ENCODE data around the gene PGBD5. TPM values are rescaled to one million over a fixed set of nuclear protein-coding genes. Genes with fewer than 3 reads are reported as not detected.
A peak's percentile ranks its signal among the peaks of the same experiment; 100 is the strongest.

Gene PGBD5
- total and polyA plus RNA-seq, 5 donors: 18.5 to 32.6 (median 26.4) TPM

- no peak overlapping the region for H3K27ac ChIP-seq (ENCODE audit: low read length)
- ATAC-seq (no peak), DNase-seq (no peak)
- H3K4me1 ChIP-seq (ENCODE audit: control insufficient read depth, insufficient read depth, low read length): no peaks in the 10 kb centered on the region
- H3K27me3 ChIP-seq (ENCODE audit: control insufficient read depth, insufficient read depth): no peaks in the 10 kb centered on the region
- no peaks in the 10 kb centered on the region for H3K9me3 ChIP-seq (ENCODE audit: control insufficient read depth, low read length)
- intact Hi-C loops (cut with DNase I): no loop called here
- 97% methylated on average over 7 of the region's 7 CpGs for WGBS
- no peak overlapping the region for H3K4me3 ChIP-seq (ENCODE audit: low read length)
Measured at GRCh38 chr1:230278376-230278775, 147.8 kb downstream of the PGBD5 start.

GRCh38 chr1:230277201-230278025, 148.7 kb downstream of the PGBD5 start:
- Histone ChIP-seq H3K27me3 (ENCODE audit: control insufficient read depth, insufficient read depth) (no peaks in the 10 kb centered on the region), H3K27ac (ENCODE audit: low read length) (no peak overlapping the region), H3K4me3 (ENCODE audit: low read length) (no peak overlapping the region), H3K9me3 (ENCODE audit: control insufficient read depth, low read length) (no peaks in the 10 kb centered on the region), H3K4me1 (ENCODE audit: control insufficient read depth, insufficient read depth, low read length) (no peaks in the 10 kb centered on the region)
- DNase-seq (no peak), ATAC-seq (no peak)
- intact Hi-C loops (cut with DNase I): no loop called here
- WGBS: 50% methylated on average over 15 of the region's 15 CpGs

GRCh38 chr1:230276401-230276800, 149.7 kb downstream of the PGBD5 start:
- H3K4me3 ChIP-seq (ENCODE audit: low read length): no peak overlapping the region
- intact Hi-C loops (cut with DNase I): no loop called here
- ATAC-seq (no peak), DNase-seq (no peak)
- H3K27me3 ChIP-seq (ENCODE audit: control insufficient read depth, insufficient read depth): no peaks in the 10 kb centered on the region
- H3K4me1 ChIP-seq (ENCODE audit: control insufficient read depth, insufficient read depth, low read length): no peaks in the 10 kb centered on the region
- WGBS: 97% methylated on average over 5 of the region's 5 CpGs
- no peaks in the 10 kb centered on the region for H3K9me3 ChIP-seq (ENCODE audit: control insufficient read depth, low read length)
- H3K27ac ChIP-seq (ENCODE audit: low read length): no peak overlapping the region

- no peaks in the 10 kb centered on the region for H3K9me3 ChIP-seq (ENCODE audit: control insufficient read depth, low read length)
- WGBS: 73% methylated on average over 15 of the region's 15 CpGs
- no peak overlapping the region for H3K4me3 ChIP-seq (ENCODE audit: low read length)
- ATAC-seq (peak; percentile 18 to 48), DNase-seq (no peak)
- H3K4me1 ChIP-seq (ENCODE audit: control insufficient read depth, insufficient read depth, low read length): peaks cover 2% of the 10 kb centered on the region
- no peak overlapping the region for H3K27ac ChIP-seq (ENCODE audit: low read length)
- H3K27me3 ChIP-seq (ENCODE audit: control insufficient read depth, insufficient read depth): no peaks in the 10 kb centered on the region
- intact Hi-C loops (cut with DNase I): no loop called here
Measured at GRCh38 chr1:230274254-230274653, 151.9 kb downstream of the PGBD5 start.

- WGBS: 83% methylated on average over 7 of the region's 7 CpGs
- Histone ChIP-seq H3K9me3 (ENCODE audit: control insufficient read depth, low read length) (no peaks in the 10 kb centered on the region), H3K4me3 (ENCODE audit: low read length) (no peak overlapping the region), H3K27me3 (ENCODE audit: control insufficient read depth, insufficient read depth) (no peaks in the 10 kb centered on the region), H3K4me1 (ENCODE audit: control insufficient read depth, insufficient read depth, low read length) (peaks cover 2% of the 10 kb centered on the region), H3K27ac (ENCODE audit: low read length) (no peak overlapping the region)
- no peak for DNase-seq
- ATAC-seq: no peak
- intact Hi-C loops (cut with DNase I): no loop called here
Measured at GRCh38 chr1:230273141-230273710, 152.9 kb downstream of the PGBD5 start.

- H3K9me3 ChIP-seq (ENCODE audit: control insufficient read depth, low read length): no peaks in the 10 kb centered on the region
- H3K27me3 ChIP-seq (ENCODE audit: control insufficient read depth, insufficient read depth): no peaks in the 10 kb centered on the region
- ATAC-seq (no peak), DNase-seq (no peak)
- 95% methylated on average over 9 of the region's 9 CpGs for WGBS
- no peak overlapping the region for H3K27ac ChIP-seq (ENCODE audit: low read length)
- peaks cover 2% of the 10 kb centered on the region for H3K4me1 ChIP-seq (ENCODE audit: control insufficient read depth, insufficient read depth, low read length)
- intact Hi-C loops (cut with DNase I): no loop called here
- no peak overlapping the region for H3K4me3 ChIP-seq (ENCODE audit: low read length)
Measured at GRCh38 chr1:230272557-230272956, 153.6 kb downstream of the PGBD5 start.

- DNase-seq: no peak
- ATAC-seq: no peak
- no peaks in the 10 kb centered on the region for H3K27me3 ChIP-seq (ENCODE audit: control insufficient read depth, insufficient read depth)
- intact Hi-C loops (cut with DNase I): no loop called here
- 90% methylated on average over 20 of the region's 20 CpGs for WGBS
- peaks cover 4% of the 10 kb centered on the region for H3K4me1 ChIP-seq (ENCODE audit: control insufficient read depth, insufficient read depth, low read length)
- no peak overlapping the region for H3K4me3 ChIP-seq (ENCODE audit: low read length)
- no peaks in the 10 kb centered on the region for H3K9me3 ChIP-seq (ENCODE audit: control insufficient read depth, low read length)
- peak overlapping the region; percentile 6 for H3K27ac ChIP-seq (ENCODE audit: low read length)
Measured at GRCh38 chr1:230271300-230272035, 154.7 kb downstream of the PGBD5 start.

- ATAC-seq: peak; percentile 44 to 61
- whole genome bisulfite sequencing: 19% methylated on average over 14 of the region's 14 CpGs
- no peak overlapping the region for H3K4me3 ChIP-seq (ENCODE audit: low read length)
- no peaks in the 10 kb centered on the region for H3K27me3 ChIP-seq (ENCODE audit: control insufficient read depth, insufficient read depth)
- intact Hi-C loops (cut with DNase I): no loop called here
- H3K9me3 ChIP-seq (ENCODE audit: control insufficient read depth, low read length): no peaks in the 10 kb centered on the region
- DNase-seq: no peak
- H3K27ac ChIP-seq (ENCODE audit: low read length): peak overlapping the region; percentile 30
- H3K4me1 ChIP-seq (ENCODE audit: control insufficient read depth, insufficient read depth, low read length): peaks cover 4% of the 10 kb centered on the region
Measured at GRCh38 chr1:230270559-230271281, 155.4 kb downstream of the PGBD5 start.

GRCh38 chr1:230270185-230270558, 156.0 kb downstream of the PGBD5 start:
- Histone ChIP-seq H3K27ac (ENCODE audit: low read length) (peak overlapping the region; percentile 30), H3K9me3 (ENCODE audit: control insufficient read depth, low read length) (no peaks in the 10 kb centered on the region), H3K4me1 (ENCODE audit: control insufficient read depth, insufficient read depth, low read length) (peaks cover 4% of the 10 kb centered on the region), H3K4me3 (ENCODE audit: low read length) (no peak overlapping the region), H3K27me3 (ENCODE audit: control insufficient read depth, insufficient read depth) (no peaks in the 10 kb centered on the region)
- WGBS: 68% methylated on average over 1 of the region's 1 CpG
- intact Hi-C loops (cut with DNase I): no loop called here
- ATAC-seq (no peak), DNase-seq (no peak)

GRCh38 chr1:230268371-230269170, 157.6 kb downstream of the PGBD5 start:
- Histone ChIP-seq H3K27me3 (ENCODE audit: control insufficient read depth, insufficient read depth) (no peaks in the 10 kb centered on the region), H3K27ac (ENCODE audit: low read length) (no peak overlapping the region), H3K9me3 (ENCODE audit: control insufficient read depth, low read length) (no peaks in the 10 kb centered on the region), H3K4me1 (ENCODE audit: control insufficient read depth, insufficient read depth, low read length) (peaks cover 4% of the 10 kb centered on the region), H3K4me3 (ENCODE audit: low read length) (no peak overlapping the region)
- intact Hi-C loops (cut with DNase I): no loop called here
- ATAC-seq (peak; percentile 73 to 75), DNase-seq (no peak)
- 83% methylated on average over 19 of the region's 19 CpGs for WGBS
